Esophagus muscularis mucosa (tissue), 4 donors: ENCODE measurements around the gene PRR15L. TPM values are rescaled to one million over a fixed set of nuclear protein-coding genes. Genes with fewer than 3 reads are reported as not detected.

Experiments
- DNase-seq: peaks from one replicate; pipeline ENCODE4 v3.0.0-alpha.2; 2017; ENCODE audit errors: extremely low spot score
- H3K27ac ChIP-seq, 4 donors: fragments of 200-600 bp; sonication (generic); replicated peaks in 1 of 4; 1 replicate in 3 of 4; 2 replicates in 1 of 4; pipeline ENCODE4 v1.5.1; 2016 to 2019; ENCODE audit warnings: mild to moderate bottlenecking in 1 of 4
- H3K27me3 ChIP-seq, 4 donors: fragments of 200-600 bp; sonication (generic); one replicate each; pipeline versions ENCODE4 v1.5.1 to v1.6.0; 2016 to 2019
- H3K36me3 ChIP-seq, 4 donors: fragments of 200-600 bp; sonication (generic); one replicate each; pipeline ENCODE4 v1.5.1; 2016 to 2019
- H3K4me1 ChIP-seq, 4 donors: fragments of 200-600 bp; sonication (generic); one replicate each; pipeline ENCODE4 v1.5.1; 2016 to 2019
- H3K4me3 ChIP-seq, 4 donors: fragments of 200-600 bp; sonication (generic); 1 replicate in 2 of 4; 2 replicates in 2 of 4; pipeline ENCODE4 v1.5.1; 2016 to 2019; ENCODE audit warnings: mild to moderate bottlenecking in 4 of 4, moderate library complexity in 1 of 4
- H3K9me3 ChIP-seq, 4 donors: fragments of 200-600 bp; sonication (generic); 1 replicate in 3 of 4; 2 replicates in 1 of 4; pipeline ENCODE4 v1.5.1; 2016 to 2019
- EP300 ChIP-seq: sonication (generic); formaldehyde crosslinking; IDR thresholded peaks from one replicate; pipeline ENCODE4 v1.6.1; 2017; ENCODE audit warnings: antibody characterized with exemption
- POLR2A ChIP-seq: fragments of 450-650 bp; IDR thresholded peaks from one replicate; pipeline ENCODE4 v1.6.1; 2017; ENCODE audit warnings: antibody characterized with exemption, moderate library complexity, mild to moderate bottlenecking, low read depth
- POLR2AphosphoS5 ChIP-seq, 2 donors: sonication (generic); formaldehyde crosslinking; IDR thresholded peaks; one replicate each; pipeline ENCODE4 v1.6.1; 2017; ENCODE audit warnings: antibody characterized with exemption in 2 of 2
- WGBS: methylation state at CpG from one replicate; pipeline ENCODE4 v1.1.5; 2018; 5-methylcytosine and 5-hydroxymethylcytosine counted together
- intact Hi-C: fragments of 100-400 bp; cut with DNase I; formaldehyde crosslinking; loops from one replicate; pipeline ENCODE4 v1.15.1; 2023
- total RNA-seq, 4 donors: library from RNA; depleted of rRNA; stranded (reverse); fragments of >200 nt; gene quantifications; one replicate each; pipeline versions ENCODE4 v1.1.0 to v1.2.1, GENCODE V29; 2016
- TF ChIP-seq, protein P1 (sequence below), 3 experiments: fragments of 200-600 bp in 2 of 3; fragments of 450-650 bp in 1 of 3; sonication (generic) in 2 of 3; IDR thresholded peaks; one replicate each; pipeline ENCODE4 v1.5.1; 2017 to 2019; ENCODE audit warnings: antibody characterized with exemption in 3 of 3, mild to moderate bottlenecking in 2 of 3, moderate library complexity in 1 of 3

PRR15L gene
- total RNA-seq, 4 donors from 2014 or later = not detected

DNA sequence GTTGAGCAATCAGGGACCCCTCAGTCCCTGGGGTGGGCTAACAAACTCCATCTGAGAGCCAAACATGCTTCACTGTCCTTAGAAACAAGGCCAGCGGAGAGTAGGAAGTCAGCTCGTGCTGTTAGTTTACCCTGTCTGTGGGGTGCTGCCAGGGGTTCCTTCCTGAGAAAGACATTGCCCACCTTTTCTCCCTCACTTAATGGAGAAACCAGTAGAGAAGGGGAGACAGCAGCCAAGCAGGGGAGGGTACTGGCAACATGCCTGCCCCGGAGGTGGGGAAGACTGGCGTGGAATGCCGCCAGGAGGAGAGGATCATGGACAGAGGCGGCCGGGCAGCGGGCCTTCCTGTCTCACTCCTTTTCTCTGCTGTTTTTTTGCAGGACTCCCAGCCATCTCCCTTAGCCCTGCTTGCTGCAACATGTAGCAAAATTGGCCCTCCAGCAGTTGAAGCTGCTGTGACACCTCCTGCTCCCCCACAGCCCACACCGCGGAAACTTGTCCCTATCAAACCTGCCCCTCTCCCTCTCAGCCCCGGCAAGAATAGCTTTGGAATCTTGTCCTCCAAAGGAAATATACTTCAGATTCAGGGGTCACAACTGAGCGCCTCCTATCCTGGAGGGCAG lies 41.8 kb downstream of the PRR15L start:
- peak overlapping the region; percentile 33 to 69 (median 66) for H3K27ac ChIP-seq

GRCh38 chr17:47914306-47914948 lies 43.3 kb downstream of the PRR15L start:
- TF ChIP-seq, protein P1, sequence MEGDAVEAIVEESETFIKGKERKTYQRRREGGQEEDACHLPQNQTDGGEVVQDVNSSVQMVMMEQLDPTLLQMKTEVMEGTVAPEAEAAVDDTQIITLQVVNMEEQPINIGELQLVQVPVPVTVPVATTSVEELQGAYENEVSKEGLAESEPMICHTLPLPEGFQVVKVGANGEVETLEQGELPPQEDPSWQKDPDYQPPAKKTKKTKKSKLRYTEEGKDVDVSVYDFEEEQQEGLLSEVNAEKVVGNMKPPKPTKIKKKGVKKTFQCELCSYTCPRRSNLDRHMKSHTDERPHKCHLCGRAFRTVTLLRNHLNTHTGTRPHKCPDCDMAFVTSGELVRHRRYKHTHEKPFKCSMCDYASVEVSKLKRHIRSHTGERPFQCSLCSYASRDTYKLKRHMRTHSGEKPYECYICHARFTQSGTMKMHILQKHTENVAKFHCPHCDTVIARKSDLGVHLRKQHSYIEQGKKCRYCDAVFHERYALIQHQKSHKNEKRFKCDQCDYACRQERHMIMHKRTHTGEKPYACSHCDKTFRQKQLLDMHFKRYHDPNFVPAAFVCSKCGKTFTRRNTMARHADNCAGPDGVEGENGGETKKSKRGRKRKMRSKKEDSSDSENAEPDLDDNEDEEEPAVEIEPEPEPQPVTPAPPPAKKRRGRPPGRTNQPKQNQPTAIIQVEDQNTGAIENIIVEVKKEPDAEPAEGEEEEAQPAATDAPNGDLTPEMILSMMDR (IDR thresholded peaks at IDR 0.05) = no peak
- TF ChIP-seq POLR2A = no peak
- no peak for TF ChIP-seq EP300
- no peak for TF ChIP-seq POLR2AphosphoS5 (IDR thresholded peaks at IDR 0.05)
- WGBS = 73% methylated on average over 4 of the region's 4 CpGs
- intact Hi-C loops = no loop called here
- no peaks in the 10 kb centered on the region for H3K9me3 ChIP-seq
- peaks cover 31 to 52% (median 41%) of the 10 kb centered on the region in 4 donors for H3K4me1 ChIP-seq
- H3K4me3 ChIP-seq = no peak overlapping the region
- H3K27ac ChIP-seq = peak overlapping the region in 1 of 4 donors; percentile 68
- no peak for DNase-seq
- H3K27me3 ChIP-seq = no peaks in the 10 kb centered on the region
- H3K36me3 ChIP-seq = peaks cover 0 to 22% (median 13%) of the 10 kb centered on the region in 4 donors

More for the DNA sequence above, 41.8 kb downstream of the PRR15L start:
- no peak for DNase-seq
- Histone ChIP-seq H3K4me3 (no peak overlapping the region), H3K27me3 (no peaks in the 10 kb centered on the region), H3K4me1 (peaks cover 30 to 48% (median 38%) of the 10 kb centered on the region in 4 donors), H3K36me3 (peaks cover 0 to 23% (median 13%) of the 10 kb centered on the region in 4 donors), H3K9me3 (no peaks in the 10 kb centered on the region)
- intact Hi-C loops = no loop called here
- no peak for TF ChIP-seq POLR2A
- TF ChIP-seq POLR2AphosphoS5 (IDR thresholded peaks at IDR 0.05) = no peak
- no peak for TF ChIP-seq EP300
- TF ChIP-seq, protein P1 (IDR thresholded peaks at IDR 0.05) = no peak
- WGBS = 64% methylated on average over 12 of the region's 12 CpGs

DNA sequence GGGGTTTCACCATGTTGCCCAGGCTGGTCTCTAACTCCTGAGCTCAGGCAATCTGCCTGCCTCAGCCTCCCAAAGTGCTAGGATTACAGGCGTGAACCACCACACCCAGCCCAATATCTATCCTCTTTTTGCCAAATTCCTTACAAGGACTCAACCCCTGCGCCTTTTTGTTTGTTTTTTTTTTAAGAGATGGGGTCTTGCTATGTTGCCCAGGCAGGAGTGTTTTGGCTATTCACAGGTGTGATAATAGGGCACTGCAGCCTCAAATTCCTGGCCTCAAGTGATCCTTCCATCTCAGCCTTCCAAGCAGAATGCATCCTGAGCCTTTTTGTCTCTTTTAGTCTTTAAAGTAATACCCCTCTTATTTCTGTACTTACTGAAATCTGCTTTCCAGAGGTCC lies 44.6 kb downstream of the PRR15L start:
- Histone ChIP-seq H3K27ac (no peak overlapping the region), H3K9me3 (no peaks in the 10 kb centered on the region), H3K36me3 (peaks cover 0 to 18% (median 13%) of the 10 kb centered on the region in 4 donors), H3K4me3 (no peak overlapping the region), H3K27me3 (no peaks in the 10 kb centered on the region), H3K4me1 (peaks cover 43 to 61% (median 53%) of the 10 kb centered on the region in 4 donors)
- intact Hi-C loops = no loop called here
- 97% methylated on average over 2 of the region's 2 CpGs for WGBS
- TF ChIP-seq POLR2AphosphoS5 (IDR thresholded peaks at IDR 0.05) (no peak), POLR2A (no peak), EP300 (no peak)
- TF ChIP-seq, protein P1 (IDR thresholded peaks at IDR 0.05) = no peak
- DNase-seq = no peak

DNA sequence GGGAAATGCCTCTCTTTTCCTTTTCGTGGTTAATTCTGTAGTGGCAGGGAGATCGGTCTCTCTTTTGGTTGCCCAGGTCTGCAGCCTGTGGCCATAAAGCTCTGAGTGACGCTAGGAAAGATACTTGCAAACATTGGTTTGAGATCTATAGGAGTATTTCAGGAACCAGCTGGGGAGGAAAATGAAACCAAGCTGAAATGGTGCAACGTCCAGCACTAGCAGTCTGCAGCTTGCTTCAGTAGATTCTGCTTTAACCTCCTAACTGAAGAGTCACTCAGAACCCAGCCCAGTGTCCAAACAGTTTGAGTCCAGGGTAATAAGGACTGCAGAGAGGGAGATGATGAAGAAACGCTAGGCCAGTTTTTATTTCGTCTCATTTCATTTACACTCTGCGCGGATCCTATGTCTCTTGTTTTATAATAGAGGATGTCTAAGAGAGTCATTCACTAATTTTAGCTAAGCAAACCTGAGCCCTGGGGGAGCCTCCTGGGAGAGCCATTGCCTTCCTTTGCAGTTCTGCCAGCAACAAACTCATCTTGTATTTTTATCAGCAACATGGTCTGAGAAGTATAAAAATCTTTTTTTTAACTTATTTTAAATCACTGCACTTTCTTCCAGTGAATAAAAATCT lies 49.6 kb downstream of the PRR15L start:
- 58% methylated on average over 8 of the region's 8 CpGs for WGBS
- H3K9me3 ChIP-seq = no peaks in the 10 kb centered on the region
- no peak for DNase-seq
- no peaks in the 10 kb centered on the region for H3K27me3 ChIP-seq
- H3K27ac ChIP-seq = peak overlapping the region; percentile 80 to 89 (median 86)
- peaks cover 63 to 70% (median 66%) of the 10 kb centered on the region in 4 donors for H3K4me1 ChIP-seq
- intact Hi-C loops = no loop called here
- peak overlapping the region in 3 of 4 donors; percentile 8 to 19 (median 8) for H3K4me3 ChIP-seq
- H3K36me3 ChIP-seq = no peaks in the 10 kb centered on the region
- TF ChIP-seq POLR2A (no peak), EP300 (no peak), POLR2AphosphoS5 (IDR thresholded peaks at IDR 0.05) (no peak)
- TF ChIP-seq, protein P1 (IDR thresholded peaks at IDR 0.05) = no peak
